BJ (cell line): ENCODE measurements around the gene AP3B1. TPM values are rescaled to one million over a fixed set of nuclear protein-coding genes. Genes with fewer than 3 reads are reported as not detected.

Source experiments
- CTCF ChIA-PET: fragments of 350-600 bp; formaldehyde crosslinking; extraction: SDS; loops from one replicate; lab custom pipeline; 2021; ENCODE audit warnings: antibody characterized with exemption, inconsistent platforms; lab: Yijun Ruan, JAX
- POLR2A ChIA-PET: fragments of 300-600 bp; sonication (Branson Sonifier 250); formaldehyde crosslinking; extraction: SDS; loops from one replicate; lab custom pipeline; 2021; ENCODE audit warnings: antibody characterized with exemption; lab: Charles Lee
- DNase-seq: peaks from one replicate; pipeline ENCODE4 v3.0.0-alpha.2; 2011; ENCODE audit warnings: low read depth
- H3K27me3 ChIP-seq: 2 replicates; pipeline ENCODE4 v1.6.0; 2011; ENCODE audit warnings: low read length; ENCODE audit not compliant: control insufficient read depth, insufficient read depth
- H3K36me3 ChIP-seq: 2 replicates; pipeline ENCODE4 v1.5.1; 2011; ENCODE audit warnings: low read length; ENCODE audit not compliant: control insufficient read depth, insufficient read depth
- H3K4me3 ChIP-seq: 2 replicates; pipeline ENCODE4 v1.5.1; 2011; ENCODE audit warnings: low read depth, mild to moderate bottlenecking, control low read depth, low read length
- CTCF ChIP-seq: IDR thresholded peaks from 2 replicates; pipeline ENCODE4 v1.5.1; 2011; ENCODE audit warnings: low read depth, mild to moderate bottlenecking, control low read depth, inconsistent platforms, low read length, moderate library complexity; ENCODE audit not compliant: insufficient read depth
- polyA plus RNA-seq: library from polyadenylated mRNA; depleted of rRNA; stranded (reverse); fragments of >200 nt; gene quantifications from 2 replicates; pipeline ENCODE4 v1.2.3, GENCODE V29; 2011

The AP3B1 gene
- polyA plus RNA-seq, 1 experiment, result 23.9 TPM

GRCh38 chr5:78317515-78317914, 23.0 kb upstream of the AP3B1 start:
- ChIA-PET CTCF (interaction anchor here (0.6 to 1.3 kb wide), 3 partner anchors 17 to 1449 kb away, joined by 3 to 4 read pairs (median 4); no protein-coding TSS in a partner anchor), POLR2A (no interaction called here)
- Histone ChIP-seq H3K4me3 (no peak overlapping the region), H3K27me3 (peaks cover 2% of the 10 kb centered on the region), H3K36me3 (no peaks in the 10 kb centered on the region)
- no peak for DNase-seq
- TF ChIP-seq CTCF, result no peak

GRCh38 chr5:78308703-78309102, 14.2 kb upstream of the AP3B1 start:
- CTCF ChIA-PET, result no interaction called here

GRCh38 chr5:78300464-78301045, 6.1 kb upstream of the AP3B1 start:
- H3K4me3 ChIP-seq, result no peak overlapping the region
- H3K27me3 ChIP-seq, result no peaks in the 10 kb centered on the region; the same call in 1 of the 2 replicates
- no peak for DNase-seq
- TF ChIP-seq CTCF, result peak; percentile 36
- CTCF ChIA-PET, result interaction anchor here (0.8 to 2.4 kb wide), 11 partner anchors 12 to 740 kb away, joined by 3 to 10 read pairs (median 4); partner anchors contain the start of gene SCAMP1
- POLR2A ChIA-PET, result no interaction called here
- H3K36me3 ChIP-seq, result no peaks in the 10 kb centered on the region

More at GRCh38 chr5:78308703-78309102, 14.2 kb upstream of the AP3B1 start:
- no peaks in the 10 kb centered on the region for H3K36me3 ChIP-seq
- no peak for TF ChIP-seq CTCF
- H3K27me3 ChIP-seq, result peaks cover 3% of the 10 kb centered on the region
- POLR2A ChIA-PET, result no interaction called here
- no peak overlapping the region for H3K4me3 ChIP-seq
- DNase-seq, result no peak

- Histone ChIP-seq H3K27me3 (no peaks in the 10 kb centered on the region), H3K4me3 (peak overlapping the region; percentile 78), H3K36me3 (no peaks in the 10 kb centered on the region)
- CTCF ChIA-PET, result interaction anchor here (1.0 to 1.2 kb wide), 3 partner anchors 9 to 65 kb away, joined by 3 read pairs; partner anchors contain the start of gene SCAMP1
- no peak for DNase-seq
- peak; percentile 38; the same call in 1 of the 2 replicates for TF ChIP-seq CTCF
- POLR2A ChIA-PET, result interaction anchor here (0.5 to 0.9 kb wide), 2 partner anchors 65 to 997 kb away, joined by 4 read pairs; partner anchors contain the start of gene SCAMP1
These were observed 800 bp upstream of the AP3B1 start for GRCh38 chr5:78295035-78295961.

- no peak for TF ChIP-seq CTCF
- no peaks in the 10 kb centered on the region for H3K27me3 ChIP-seq
- CTCF ChIA-PET, result no interaction called here
- peak overlapping the region; percentile 78 for H3K4me3 ChIP-seq
- POLR2A ChIA-PET, result no interaction called here
- no peak for DNase-seq
- H3K36me3 ChIP-seq, result no peaks in the 10 kb centered on the region
These were observed 649 bp downstream of the AP3B1 start for GRCh38 chr5:78293851-78294247.
